PC-3 (cell line): ENCODE results near the gene CDC45. TPM values are rescaled to one million over a fixed set of nuclear protein-coding genes. Genes with fewer than 3 reads are reported as not detected.

Experiments used
- ATAC-seq: fragments of 200-7000 bp; cut with Tn5 transposase; 2 replicates; pipeline ENCODE4 v1.9.1; 2020; ENCODE audit warnings: mild to moderate bottlenecking, moderate library complexity
- BruUV-seq: library from RNA; stranded (reverse); fragments of 400-500 nt; replicated peaks from 2 replicates; lab custom pipeline; 2021; lab: Mats Ljungman, UMichigan
- CTCF ChIA-PET: fragments of 300-600 bp; sonication (Branson Sonifier 250); formaldehyde crosslinking; loops from one replicate; lab custom pipeline; 2022; ENCODE audit warnings: antibody characterized with exemption; lab: Charles Lee
- POLR2A ChIA-PET: fragments of 300-600 bp; sonication (Branson Sonifier 250); formaldehyde crosslinking; loops from one replicate; lab custom pipeline; 2022; ENCODE audit warnings: antibody characterized with exemption; ENCODE audit not compliant: unreplicated experiment; lab: Charles Lee
- DNase-seq: peaks from one replicate; pipeline ENCODE4 v3.0.0-alpha.2; 2015
- H2AFZ ChIP-seq: fragments of 300-600 bp; sonication (generic); 2 replicates; pipeline ENCODE4 v1.6.0; 2016; ENCODE audit warnings: antibody characterized with exemption, low read length
- H3F3A ChIP-seq: fragments of 300-600 bp; sonication (generic); one replicate; pipeline ENCODE4 v1.6.0; 2017; ENCODE audit warnings: antibody characterized with exemption, low read length, control low read depth, mild to moderate bottlenecking; ENCODE audit not compliant: unreplicated experiment
- H3K27ac ChIP-seq: fragments of 300-600 bp; sonication (generic); 2 replicates; pipeline ENCODE4 v1.5.1; 2016; ENCODE audit warnings: mild to moderate bottlenecking, low read length
- H3K27me3 ChIP-seq: fragments of 300-600 bp; sonication (generic); 2 replicates; pipeline ENCODE4 v1.6.1; 2016; ENCODE audit warnings: low read length, mixed read lengths
- H3K36me3 ChIP-seq: fragments of 300-600 bp; sonication (generic); 2 replicates; pipeline ENCODE4 v1.6.1; 2016; ENCODE audit warnings: low read depth, mixed run types, low read length, mixed read lengths
- H3K4me1 ChIP-seq: fragments of 300-600 bp; sonication (generic); 2 replicates; pipeline ENCODE4 v1.5.1; 2016; ENCODE audit warnings: low read length; ENCODE audit not compliant: insufficient read depth
- H3K4me2 ChIP-seq: fragments of 300-600 bp; sonication (generic); 2 replicates; pipeline ENCODE4 v1.6.0; 2016; ENCODE audit warnings: low read length
- H3K4me3 ChIP-seq: fragments of 300-600 bp; sonication (generic); 2 replicates; pipeline ENCODE4 v1.5.1; 2016; ENCODE audit warnings: mild to moderate bottlenecking, low read length, mixed read lengths
- H3K79me2 ChIP-seq: fragments of 300-600 bp; sonication (generic); 2 replicates; pipeline ENCODE4 v1.6.1; 2017; ENCODE audit warnings: low read length, mixed read lengths
- H3K9ac ChIP-seq: fragments of 300-600 bp; sonication (generic); 2 replicates; pipeline ENCODE4 v1.6.0; 2016; ENCODE audit warnings: mild to moderate bottlenecking, low read length
- H3K9me2 ChIP-seq: fragments of 300-600 bp; sonication (generic); replicated peaks from 2 replicates; pipeline ENCODE4 v1.6.1; 2016; ENCODE audit warnings: mixed run types, low read length, mixed read lengths
- H3K9me3 ChIP-seq: fragments of 300-600 bp; sonication (generic); 2 replicates; pipeline ENCODE4 v1.6.1; 2016; ENCODE audit warnings: low read length, mixed read lengths
- H4K20me1 ChIP-seq: fragments of 300-600 bp; sonication (generic); 2 replicates; pipeline ENCODE4 v1.6.1; 2016; ENCODE audit warnings: low read length, mixed read lengths
- CTCF ChIP-seq: fragments of 300-600 bp; sonication (generic); conservative IDR thresholded peaks from 2 replicates; pipeline ENCODE4 v1.5.1; 2017; ENCODE audit warnings: antibody characterized with exemption, low read depth, mild to moderate bottlenecking, low read length
- EZH2 ChIP-seq: fragments of 300-600 bp; sonication (generic); IDR thresholded peaks from one replicate; pipeline ENCODE4 v1.6.1; 2017; ENCODE audit warnings: antibody characterized with exemption, mild to moderate bottlenecking, low read length; ENCODE audit not compliant: unreplicated experiment
- EZH2phosphoT487 ChIP-seq: fragments of 300-600 bp; sonication (generic); IDR thresholded peaks from 2 replicates; pipeline ENCODE4 v1.6.1; 2018; ENCODE audit warnings: mild to moderate bottlenecking, antibody characterized with exemption, low read length, borderline replicate concordance
- intact Hi-C: fragments of 100-400 bp; cut with micrococcal nuclease; formaldehyde crosslinking; loops from 2 replicates; pipeline ENCODE4 v1.9.0; 2023
- total RNA-seq: library from RNA; depleted of rRNA; stranded (reverse); fragments of >200 nt; gene quantifications from 2 replicates; pipeline ENCODE4 v1.2.3, GENCODE V29; 2014

CDC45 gene
- total RNA-seq, 1 experiment from 2014 or later, result 70.9 TPM

- intact Hi-C loops, result no loop called here
- BruUV-seq, result no TSS peak
- no peaks in the 10 kb centered on the region for H3K4me1 ChIP-seq
- H3K36me3 ChIP-seq, result peaks cover 4% of the 10 kb centered on the region
- no peaks in the 10 kb centered on the region for H3K9me3 ChIP-seq
- H3K9me2 ChIP-seq, result no peaks in the 10 kb centered on the region
- CTCF ChIA-PET, result no interaction called here
- POLR2A ChIA-PET, result no interaction called here
- no peak overlapping the region for H3K4me3 ChIP-seq
- H2AFZ ChIP-seq, result no peak overlapping the region
- H3K4me2 ChIP-seq, result no peak overlapping the region
- no peaks in the 10 kb centered on the region for H3K79me2 ChIP-seq
- no peak overlapping the region for H3K9ac ChIP-seq
- H3K27me3 ChIP-seq, result no peaks in the 10 kb centered on the region
- DNase-seq (no peak), ATAC-seq (no peak)
- no peaks in the 10 kb centered on the region for H4K20me1 ChIP-seq
- TF ChIP-seq EZH2 (no peak), EZH2phosphoT487 (no peak), CTCF (no peak)
- no peak overlapping the region for H3K27ac ChIP-seq
- no peaks in the 10 kb centered on the region for H3F3A ChIP-seq
These were observed 35.3 kb downstream of the CDC45 start for GRCh38 chr22:19514831-19515565.

GRCh38 chr22:19515654-19516377 lies 36.1 kb downstream of the CDC45 start:
- Histone ChIP-seq H3K9me3 (no peaks in the 10 kb centered on the region), H4K20me1 (no peaks in the 10 kb centered on the region), H3K36me3 (peaks cover 4% of the 10 kb centered on the region), H2AFZ (no peak overlapping the region), H3F3A (no peaks in the 10 kb centered on the region), H3K9me2 (no peaks in the 10 kb centered on the region), H3K4me1 (no peaks in the 10 kb centered on the region), H3K27ac (no peak overlapping the region), H3K27me3 (no peaks in the 10 kb centered on the region), H3K4me3 (no peak overlapping the region), H3K79me2 (no peaks in the 10 kb centered on the region), H3K4me2 (no peak overlapping the region), H3K9ac (no peak overlapping the region)
- no peak for DNase-seq
- no peak for TF ChIP-seq EZH2
- no peak for TF ChIP-seq CTCF
- no peak for TF ChIP-seq EZH2phosphoT487
- POLR2A ChIA-PET, result no interaction called here
- BruUV-seq, result no TSS peak
- intact Hi-C loops, result no loop called here
- CTCF ChIA-PET, result no interaction called here
- no peak for ATAC-seq
